HepG2 (cell line): Measurements from ENCODE around the gene HILPDA. TPM values are rescaled to one million over a fixed set of nuclear protein-coding genes. Genes with fewer than 3 reads are reported as not detected.

Experiments
- ATAC-seq: fragments of 200-7000 bp; cut with Tn5 transposase; 3 replicates; pipeline ENCODE4 v1.9.1; 2020; ENCODE audit warnings: mild to moderate bottlenecking, moderate library complexity
- BruUV-seq: library from RNA; stranded (reverse); fragments of 400-500 nt; replicated peaks from 2 replicates; lab custom pipeline; 2021; lab: Mats Ljungman, UMichigan
- CTCF ChIA-PET: fragments of 300-600 bp; formaldehyde crosslinking; extraction: SDS; loops from one replicate; lab custom pipeline; 2021; ENCODE audit warnings: low total read pairs, inconsistent platforms, low intra/inter-chr PET ratio; lab: Yijun Ruan, JAX
- POLR2A ChIA-PET: fragments of 350-600 bp; sonication (Branson Sonifier 250); formaldehyde crosslinking; loops from one replicate; lab custom pipeline; 2020; ENCODE audit warnings: antibody characterized with exemption, inconsistent platforms; lab: Yijun Ruan, JAX
- DNase-seq: peaks from one replicate; pipeline ENCODE4 v3.0.0-alpha.2; 2015; ENCODE audit warnings: low spot score
- FAIRE-seq: peaks from 3 replicates; lab custom pipeline; 2011; peaks lifted over from hg19 to GRCh38; lab: Jason Lieb, UNC
- H2AFZ ChIP-seq: one replicate; pipeline ENCODE4 v1.6.1; 2011; ENCODE audit warnings: low read length, inconsistent platforms
- H3K27ac ChIP-seq: fragments of 300-600 bp; 3 replicates; pipeline ENCODE4 v1.8.0; 2011; ENCODE audit warnings: mixed run types, mild to moderate bottlenecking, mixed read lengths, low read length, inconsistent platforms; ENCODE audit not compliant: insufficient read depth; ENCODE audit errors: extremely low read length
- H3K27me3 ChIP-seq, 2 experiments: fragments of 200-600 bp in 1 of 2; 2 replicates in 1 of 2; 3 replicates in 1 of 2; pipeline versions ENCODE4 v1.6.0 to v1.8.0; 2011; ENCODE audit warnings: low read length in 2 of 2, mild to moderate bottlenecking in 2 of 2, moderate library complexity in 2 of 2, inconsistent platforms in 1 of 2; ENCODE audit not compliant: insufficient read depth in 2 of 2, control insufficient read depth in 1 of 2
- H3K36me3 ChIP-seq, 2 experiments: fragments of 200-600 bp in 1 of 2; replicated peaks in 1 of 2; 2 replicates in 1 of 2; 3 replicates in 1 of 2; pipeline versions ENCODE4 v1.5.1 to v1.8.0; 2011; ENCODE audit warnings: low read length in 2 of 2, inconsistent platforms in 1 of 2; ENCODE audit not compliant: insufficient read depth in 2 of 2, control insufficient read depth in 1 of 2
- H3K4me1 ChIP-seq: 2 replicates; pipeline ENCODE4 v1.5.1; 2012; ENCODE audit warnings: low read length, inconsistent platforms; ENCODE audit not compliant: insufficient read depth
- H3K4me2 ChIP-seq: 2 replicates; pipeline ENCODE4 v1.6.0; 2011; ENCODE audit warnings: low read depth, low read length, inconsistent platforms
- H3K4me3 ChIP-seq, 3 experiments: fragments of 200-600 bp in 1 of 3; sonication (generic), shearing (Covaris generic) in 1 of 3; replicated peaks in 1 of 3; 2 replicates each; pipeline ENCODE4 v1.5.1; 2011 to 2016; ENCODE audit warnings: low read length in 3 of 3, inconsistent platforms in 2 of 3, low read depth in 2 of 3, mild to moderate bottlenecking in 2 of 3, control low read depth in 1 of 3, mixed read lengths in 1 of 3; ENCODE audit not compliant: insufficient read depth in 1 of 3
- H3K79me2 ChIP-seq: one replicate; pipeline ENCODE4 v1.6.1; 2011; ENCODE audit warnings: low read length, inconsistent platforms; ENCODE audit not compliant: insufficient read depth
- H3K9ac ChIP-seq: 2 replicates; pipeline ENCODE4 v1.6.0; 2011; ENCODE audit warnings: mild to moderate bottlenecking, low read depth, low read length, inconsistent platforms; ENCODE audit not compliant: insufficient read depth
- H3K9me3 ChIP-seq: 2 replicates; pipeline ENCODE4 v1.5.1; 2012; ENCODE audit warnings: mild to moderate bottlenecking, low read length
- H4K20me1 ChIP-seq: 2 replicates; pipeline ENCODE4 v1.6.0; 2011; ENCODE audit warnings: inconsistent platforms, mild to moderate bottlenecking, low read length, moderate library complexity; ENCODE audit not compliant: insufficient read depth
- BCL6 ChIP-seq: IDR thresholded peaks from 2 replicates; pipeline ENCODE4 v1.6.1; 2016; ENCODE audit warnings: missing genetic modification reagents, missing compliant biosample characterization
- ELF3 ChIP-seq: IDR thresholded peaks from 2 replicates; pipeline ENCODE4 v1.6.1; 2016; ENCODE audit warnings: missing genetic modification reagents, missing compliant biosample characterization
- ETV5 ChIP-seq: IDR thresholded peaks from 2 replicates; pipeline ENCODE4 v1.6.1; 2018; ENCODE audit warnings: missing biosample characterization, missing genetic modification reagents, inconsistent platforms, borderline replicate concordance
- HDAC6 ChIP-seq: fragments of 200-600 bp; sonication (generic); IDR thresholded peaks from 2 replicates; pipeline ENCODE4 v1.7.0; 2017; ENCODE audit warnings: mild to moderate bottlenecking, antibody characterized with exemption, low read length, low read depth
- NFIC ChIP-seq: IDR thresholded peaks from 2 replicates; pipeline ENCODE4 v1.6.1; 2012; ENCODE audit warnings: mild to moderate bottlenecking, low read length, inconsistent platforms
- PITX1 ChIP-seq: sonication (generic); formaldehyde crosslinking; IDR thresholded peaks from 2 replicates; pipeline ENCODE4 v1.5.1; 2020; ENCODE audit warnings: mild to moderate bottlenecking, missing genetic modification reagents
- RFX3 ChIP-seq: IDR thresholded peaks from 2 replicates; pipeline ENCODE4 v1.6.1; 2016; ENCODE audit warnings: missing biosample characterization, missing genetic modification reagents
- RFXANK ChIP-seq: IDR thresholded peaks from 2 replicates; pipeline ENCODE4 v1.6.1; 2016
- RXRA ChIP-seq: sonication (generic); formaldehyde crosslinking; IDR thresholded peaks from 2 replicates; pipeline ENCODE4 v1.5.1; 2020; ENCODE audit warnings: missing genetic modification reagents
- ZFY ChIP-seq: sonication (generic); formaldehyde crosslinking; IDR thresholded peaks from 2 replicates; pipeline ENCODE4 v1.4.0; 2020; ENCODE audit warnings: missing genetic modification reagents
- ZNF331 ChIP-seq: sonication (generic); formaldehyde crosslinking; IDR thresholded peaks from 2 replicates; pipeline ENCODE4 v1.4.0; 2020; ENCODE audit warnings: missing genetic modification reagents
- WGBS: methylation state at CpG from one replicate; pipeline ENCODE4 v1.1.6; 2017; ENCODE audit warnings: low lambda C conversion rate; 5-methylcytosine and 5-hydroxymethylcytosine counted together
- in situ Hi-C: cut with HindIII; loops from 2 replicates; pipeline ENCODE4 v1.10.0; 2017; ENCODE audit warnings: low pct_unique_long_range_greater_than_20kb; ENCODE audit not compliant: extremely low pct_ligation_motif_present
- intact Hi-C: fragments of 100-400 bp; cut with micrococcal nuclease; formaldehyde crosslinking; loops from one replicate; pipeline ENCODE4 v1.10.0; 2022; ENCODE audit not compliant: unreplicated experiment
- polyA plus RNA-seq, 8 experiments: library from polyadenylated mRNA; depleted of rRNA in 3 of 8; stranded (reverse) in 7 of 8; unstranded in 1 of 8; fragments of >200 nt; fragmentation: Illumina TruSeq in 4 of 8; extraction: Trizol in 4 of 8; gene quantifications; 2 replicates each; pipeline versions ENCODE4 v1.2.1 to v1.2.3, GENCODE V29; 2011 to 2016; ENCODE audit warnings: low read depth in 4 of 8, missing spikeins in 1 of 8, mixed read lengths in 1 of 8; ENCODE audit not compliant: insufficient read depth in 1 of 8
- total RNA-seq, 5 experiments: library from RNA; depleted of rRNA; stranded (reverse); fragments of >200 nt; fragmentation: Illumina TruSeq; extraction: Trizol; gene quantifications; 2 replicates each; pipeline ENCODE4 v1.2.3, GENCODE V29; 2016; ENCODE audit warnings: low read depth in 1 of 5
- TF ChIP-seq, protein P1 (sequence below), 2 experiments: sonication (generic) in 1 of 2; formaldehyde crosslinking in 1 of 2; IDR thresholded peaks; 2 replicates each; pipeline versions ENCODE4 v1.4.0 to v1.6.1; 2018 to 2020; ENCODE audit warnings: missing genetic modification reagents in 2 of 2, borderline replicate concordance in 1 of 2, low read depth in 1 of 2, mild to moderate bottlenecking in 1 of 2, missing biosample characterization in 1 of 2
- TF ChIP-seq, protein P2 (sequence below): sonication (generic); formaldehyde crosslinking; IDR thresholded peaks from 2 replicates; pipeline ENCODE4 v1.5.1; 2020; ENCODE audit warnings: mild to moderate bottlenecking, missing genetic modification reagents, moderate library complexity
- TF ChIP-seq, protein P3 (sequence below): sonication (generic); formaldehyde crosslinking; IDR thresholded peaks from 2 replicates; pipeline ENCODE4 v1.4.0; 2020; ENCODE audit warnings: missing genetic modification reagents, borderline replicate concordance
- TF ChIP-seq, protein P4 (sequence below): sonication (generic); formaldehyde crosslinking; IDR thresholded peaks from 2 replicates; pipeline ENCODE4 v1.8.1; 2023; ENCODE audit warnings: mild to moderate bottlenecking, moderate library complexity, missing genetic modification reagents

Gene HILPDA
- total and polyA plus RNA-seq, 2 of the 13 experiments (the other 11 are each of a cell fraction or from before 2014, with no cell fraction given) = 11.1 to 44.0 TPM

DNA sequence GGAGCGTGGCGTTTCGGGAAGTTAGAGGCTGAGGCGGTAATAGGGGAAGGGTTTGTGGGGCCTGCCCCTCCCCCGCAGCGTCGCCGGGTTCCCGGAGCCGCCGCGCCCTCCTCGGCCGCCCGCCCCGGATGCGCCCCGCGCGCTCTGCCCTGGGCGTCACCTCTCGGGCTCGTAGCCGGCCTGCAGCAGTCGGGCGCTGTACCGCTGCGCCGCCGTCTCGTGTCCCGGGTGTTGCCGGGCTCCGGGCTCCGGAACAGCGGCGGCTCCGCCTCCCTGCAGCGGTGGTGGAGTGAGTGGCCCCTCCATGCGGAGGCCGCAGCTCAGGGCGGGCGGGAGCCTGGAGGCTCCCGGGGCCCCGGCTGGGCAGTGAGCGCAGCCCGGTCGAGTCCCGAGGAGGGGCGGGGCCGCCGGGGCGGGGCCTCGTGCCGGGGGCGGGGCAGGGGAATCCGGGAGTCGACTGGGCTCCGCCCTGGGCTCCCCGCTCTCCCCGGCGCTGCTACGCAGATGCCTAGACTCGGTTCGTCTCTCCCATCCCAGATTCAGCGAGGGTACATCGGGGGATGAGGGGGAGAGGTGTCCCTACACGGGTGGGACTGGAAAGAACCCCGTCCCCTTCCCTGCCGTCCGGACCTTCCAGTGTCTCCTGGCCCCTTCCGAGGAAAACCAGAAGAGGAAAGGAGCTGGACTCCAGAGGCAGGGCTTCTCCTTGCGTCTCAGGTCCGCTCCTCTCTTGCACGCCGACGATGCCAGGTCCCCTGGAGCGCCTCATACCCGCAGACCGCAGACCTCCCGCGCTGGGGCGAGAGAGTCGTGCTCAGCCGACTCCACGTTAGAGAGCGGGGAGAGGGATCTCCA, 45.9 kb upstream of the HILPDA start, which contains the start of gene IMPDH1:
Gene IMPDH1 (minus strand): TSS at position 387 of the 855 bp plus-strand sequence. CDS start 81 bp downstream, at position 306.
- Histone ChIP-seq H3K27me3 (peaks cover 2 to 24% of the 10 kb centered on the region in 2 experiments; a peak in 2 of 5 replicates), H3K27ac (no peak within 1 kb of the TSS), H3K9me3 (no peaks in the 10 kb centered on the region), H3K4me2 (peak within 1 kb of the TSS; percentile 100), H3K9ac (peak within 1 kb of the TSS; percentile 44), H3K36me3 (no peaks in the 10 kb centered on the region), H3K79me2 (no peaks in the 10 kb centered on the region), H3K4me3 (peak within 1 kb of the TSS; percentile 57 to 75 (median 67)), H2AFZ (peak within 1 kb of the TSS; percentile 70), H4K20me1 (no peaks in the 10 kb centered on the region), H3K4me1 (peaks cover 46% of the 10 kb centered on the region)
- ATAC-seq (peak; percentile 76), FAIRE-seq (no peak), DNase-seq (no peak)
- WGBS = 2% methylated on average over 13 of the region's 87 CpGs
- in situ Hi-C loops (no loop called here), intact Hi-C loops (no loop called here)
- POLR2A ChIA-PET = interaction anchor here (0.7 to 1.3 kb wide), 4 partner anchors 12 to 46 kb away, joined by 3 to 6 read pairs (median 3); partner anchors contain the start of gene HILPDA
- no TSS peak for BruUV-seq
- CTCF ChIA-PET = interaction anchor here (0.7 kb wide), 1 partner anchor 22 kb away, joined by 3 read pairs; no protein-coding TSS in a partner anchor
- TF ChIP-seq BCL6 (CRISPR knock-in tag) (0 out of 2 replicates have a peak, but pooled peaks have one; percentile 22), ZNF331 (CRISPR knock-in tag) (peak; percentile 42; the same call in 1 of the 2 replicates), ZFY (CRISPR knock-in tag) (peak; percentile 80), PITX1 (CRISPR knock-in tag) (no peak), RFX3 (no peak), ETV5 (CRISPR knock-in tag) (peak; percentile 51; the same call in 1 of the 2 replicates), ELF3 (CRISPR knock-in tag) (peak; percentile 62; the same call in 1 of the 2 replicates), RXRA (CRISPR knock-in tag) (peak; percentile 5; the same call in 1 of the 2 replicates), HDAC6 (no peak), RFXANK (CRISPR knock-in tag) (no peak), NFIC (no peak)
- TF ChIP-seq, protein P1, sequence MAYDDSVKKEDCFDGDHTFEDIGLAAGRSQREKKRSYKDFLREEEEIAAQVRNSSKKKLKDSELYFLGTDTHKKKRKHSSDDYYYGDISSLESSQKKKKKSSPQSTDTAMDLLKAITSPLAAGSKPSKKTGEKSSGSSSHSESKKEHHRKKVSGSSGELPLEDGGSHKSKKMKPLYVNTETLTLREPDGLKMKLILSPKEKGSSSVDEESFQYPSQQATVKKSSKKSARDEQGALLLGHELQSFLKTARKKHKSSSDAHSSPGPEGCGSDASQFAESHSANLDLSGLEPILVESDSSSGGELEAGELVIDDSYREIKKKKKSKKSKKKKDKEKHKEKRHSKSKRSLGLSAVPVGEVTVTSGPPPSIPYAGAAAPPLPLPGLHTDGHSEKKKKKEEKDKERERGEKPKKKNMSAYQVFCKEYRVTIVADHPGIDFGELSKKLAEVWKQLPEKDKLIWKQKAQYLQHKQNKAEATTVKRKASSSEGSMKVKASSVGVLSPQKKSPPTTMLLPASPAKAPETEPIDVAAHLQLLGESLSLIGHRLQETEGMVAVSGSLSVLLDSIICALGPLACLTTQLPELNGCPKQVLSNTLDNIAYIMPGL (CRISPR knock-in tag; IDR thresholded peaks at IDR 0.05; ENCODE audit: borderline replicate concordance in 1 of 2, low read depth in 1 of 2) = peak; percentile 28 to 64; a peak in 2 of 4 replicates
- TF ChIP-seq, protein P2, sequence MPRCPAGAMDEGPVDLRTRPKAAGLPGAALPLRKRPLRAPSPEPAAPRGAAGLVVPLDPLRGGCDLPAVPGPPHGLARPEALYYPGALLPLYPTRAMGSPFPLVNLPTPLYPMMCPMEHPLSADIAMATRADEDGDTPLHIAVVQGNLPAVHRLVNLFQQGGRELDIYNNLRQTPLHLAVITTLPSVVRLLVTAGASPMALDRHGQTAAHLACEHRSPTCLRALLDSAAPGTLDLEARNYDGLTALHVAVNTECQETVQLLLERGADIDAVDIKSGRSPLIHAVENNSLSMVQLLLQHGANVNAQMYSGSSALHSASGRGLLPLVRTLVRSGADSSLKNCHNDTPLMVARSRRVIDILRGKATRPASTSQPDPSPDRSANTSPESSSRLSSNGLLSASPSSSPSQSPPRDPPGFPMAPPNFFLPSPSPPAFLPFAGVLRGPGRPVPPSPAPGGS (CRISPR knock-in tag) = peak; percentile 74; the same call in 1 of the 2 replicates
- TF ChIP-seq, protein P3, sequence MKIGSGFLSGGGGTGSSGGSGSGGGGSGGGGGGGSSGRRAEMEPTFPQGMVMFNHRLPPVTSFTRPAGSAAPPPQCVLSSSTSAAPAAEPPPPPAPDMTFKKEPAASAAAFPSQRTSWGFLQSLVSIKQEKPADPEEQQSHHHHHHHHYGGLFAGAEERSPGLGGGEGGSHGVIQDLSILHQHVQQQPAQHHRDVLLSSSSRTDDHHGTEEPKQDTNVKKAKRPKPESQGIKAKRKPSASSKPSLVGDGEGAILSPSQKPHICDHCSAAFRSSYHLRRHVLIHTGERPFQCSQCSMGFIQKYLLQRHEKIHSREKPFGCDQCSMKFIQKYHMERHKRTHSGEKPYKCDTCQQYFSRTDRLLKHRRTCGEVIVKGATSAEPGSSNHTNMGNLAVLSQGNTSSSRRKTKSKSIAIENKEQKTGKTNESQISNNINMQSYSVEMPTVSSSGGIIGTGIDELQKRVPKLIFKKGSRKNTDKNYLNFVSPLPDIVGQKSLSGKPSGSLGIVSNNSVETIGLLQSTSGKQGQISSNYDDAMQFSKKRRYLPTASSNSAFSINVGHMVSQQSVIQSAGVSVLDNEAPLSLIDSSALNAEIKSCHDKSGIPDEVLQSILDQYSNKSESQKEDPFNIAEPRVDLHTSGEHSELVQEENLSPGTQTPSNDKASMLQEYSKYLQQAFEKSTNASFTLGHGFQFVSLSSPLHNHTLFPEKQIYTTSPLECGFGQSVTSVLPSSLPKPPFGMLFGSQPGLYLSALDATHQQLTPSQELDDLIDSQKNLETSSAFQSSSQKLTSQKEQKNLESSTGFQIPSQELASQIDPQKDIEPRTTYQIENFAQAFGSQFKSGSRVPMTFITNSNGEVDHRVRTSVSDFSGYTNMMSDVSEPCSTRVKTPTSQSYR (CRISPR knock-in tag) = peak; percentile 77; the same call in 1 of the 2 replicates
- TF ChIP-seq, protein P4, sequence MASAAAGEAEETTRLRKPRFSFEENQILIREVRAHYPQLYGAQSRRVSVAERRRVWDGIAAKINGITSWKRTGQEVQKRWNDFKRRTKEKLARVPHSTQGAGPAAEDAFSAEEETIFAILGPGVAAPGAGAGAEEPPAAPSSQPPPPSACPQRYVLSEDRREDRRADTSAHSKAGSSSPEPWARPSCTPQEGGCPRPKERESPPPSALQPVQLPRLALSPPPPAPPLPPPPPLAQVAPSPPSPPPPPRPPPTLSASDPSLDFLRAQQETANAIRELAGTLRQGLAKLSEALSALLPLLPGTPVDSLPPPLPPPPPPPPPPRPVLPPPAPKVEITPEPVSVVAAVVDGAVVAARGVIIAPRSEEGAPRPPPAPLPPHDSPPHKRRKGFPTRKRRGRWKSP (CRISPR knock-in tag) = peak; percentile 82
